ENCODE measurements around the gene NDUFAF8.

- TF ChIP-seq, protein P1, sequence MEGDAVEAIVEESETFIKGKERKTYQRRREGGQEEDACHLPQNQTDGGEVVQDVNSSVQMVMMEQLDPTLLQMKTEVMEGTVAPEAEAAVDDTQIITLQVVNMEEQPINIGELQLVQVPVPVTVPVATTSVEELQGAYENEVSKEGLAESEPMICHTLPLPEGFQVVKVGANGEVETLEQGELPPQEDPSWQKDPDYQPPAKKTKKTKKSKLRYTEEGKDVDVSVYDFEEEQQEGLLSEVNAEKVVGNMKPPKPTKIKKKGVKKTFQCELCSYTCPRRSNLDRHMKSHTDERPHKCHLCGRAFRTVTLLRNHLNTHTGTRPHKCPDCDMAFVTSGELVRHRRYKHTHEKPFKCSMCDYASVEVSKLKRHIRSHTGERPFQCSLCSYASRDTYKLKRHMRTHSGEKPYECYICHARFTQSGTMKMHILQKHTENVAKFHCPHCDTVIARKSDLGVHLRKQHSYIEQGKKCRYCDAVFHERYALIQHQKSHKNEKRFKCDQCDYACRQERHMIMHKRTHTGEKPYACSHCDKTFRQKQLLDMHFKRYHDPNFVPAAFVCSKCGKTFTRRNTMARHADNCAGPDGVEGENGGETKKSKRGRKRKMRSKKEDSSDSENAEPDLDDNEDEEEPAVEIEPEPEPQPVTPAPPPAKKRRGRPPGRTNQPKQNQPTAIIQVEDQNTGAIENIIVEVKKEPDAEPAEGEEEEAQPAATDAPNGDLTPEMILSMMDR (IDR thresholded peaks at IDR 0.05), result no peak
- no peak for TF ChIP-seq POLR2A (IDR thresholded peaks at IDR 0.05)
These were observed 28.4 kb downstream of the NDUFAF8 start for GRCh38 chr17:81267390-81268067.
